Fibroblast of lung (primary cell): ENCODE data around the gene DIS3L2. TPM values are rescaled to one million over a fixed set of nuclear protein-coding genes. Genes with fewer than 3 reads are reported as not detected.

Experiments
- DNase-seq, 2 donors: peaks; one replicate each; pipeline versions ENCODE4 v3.0.0 to v3.0.0-alpha.2; 2010; ENCODE audit warnings: low read depth in 2 of 2
- H2AFZ ChIP-seq: 2 replicates; pipeline ENCODE4 v1.5.1; 2012; ENCODE audit warnings: low read length, control low read depth, inconsistent platforms
- H3K27ac ChIP-seq: 2 replicates; pipeline ENCODE4 v1.5.1; 2011; ENCODE audit warnings: low read length, control low read depth; ENCODE audit not compliant: insufficient read depth
- H3K27me3 ChIP-seq: 2 replicates; pipeline ENCODE4 v1.5.1; 2011; ENCODE audit warnings: mild to moderate bottlenecking, low read length; ENCODE audit not compliant: control insufficient read depth, insufficient read depth
- H3K36me3 ChIP-seq: 2 replicates; pipeline ENCODE4 v1.5.1; 2011; ENCODE audit warnings: low read length; ENCODE audit not compliant: control insufficient read depth, insufficient read depth
- H3K4me1 ChIP-seq: 2 replicates; pipeline ENCODE4 v1.5.1; 2011; ENCODE audit warnings: low read length; ENCODE audit not compliant: control insufficient read depth, insufficient read depth; ENCODE audit errors: extremely low read depth
- H3K4me2 ChIP-seq: 2 replicates; pipeline ENCODE4 v1.5.1; 2011; ENCODE audit warnings: low read length, control low read depth; ENCODE audit not compliant: insufficient read depth; ENCODE audit errors: extremely low read depth
- H3K4me3 ChIP-seq, 4 experiments: fragments of 200-600 bp in 1 of 4; sonication (generic) in 1 of 4; replicated peaks in 1 of 4; 2 replicates each; pipeline ENCODE4 v1.5.1; 2011 to 2016; ENCODE audit warnings: low read length in 4 of 4, low read depth in 3 of 4, mild to moderate bottlenecking in 3 of 4, control low read depth in 2 of 4, inconsistent platforms in 1 of 4, mixed read lengths in 1 of 4; ENCODE audit not compliant: insufficient read depth in 1 of 4; ENCODE audit errors: control extremely low read depth in 1 of 4
- H3K79me2 ChIP-seq: 2 replicates; pipeline ENCODE4 v1.5.1; 2012; ENCODE audit warnings: mild to moderate bottlenecking, low read length, inconsistent platforms; ENCODE audit not compliant: control insufficient read depth, insufficient read depth
- H3K9ac ChIP-seq: 2 replicates; pipeline ENCODE4 v1.5.1; 2011; ENCODE audit warnings: mild to moderate bottlenecking, low read length, control low read depth; ENCODE audit not compliant: insufficient read depth
- H3K9me3 ChIP-seq: 2 replicates; pipeline ENCODE4 v1.5.1; 2012; ENCODE audit warnings: low read depth, low read length; ENCODE audit not compliant: control insufficient read depth, insufficient read depth
- H4K20me1 ChIP-seq: 2 replicates; pipeline ENCODE4 v1.5.1; 2011; ENCODE audit warnings: low read length; ENCODE audit not compliant: control insufficient read depth, insufficient read depth; ENCODE audit errors: extremely low read depth
- CTCF ChIP-seq, 2 donors: IDR thresholded peaks in 1 of 2; conservative IDR thresholded peaks in 1 of 2; 1 replicate in 1 of 2; 2 replicates in 1 of 2; pipeline ENCODE4 v1.5.1; 2011 to 2012; ENCODE audit warnings: low read length in 2 of 2, control low read depth in 1 of 2, inconsistent platforms in 1 of 2, low read depth in 1 of 2, mild to moderate bottlenecking in 1 of 2
- EZH2 ChIP-seq: IDR thresholded peaks from 2 replicates; pipeline ENCODE4 v1.5.1; 2012; ENCODE audit warnings: low read length, control low read depth, mild to moderate bottlenecking; ENCODE audit errors: missing control alignments
- polyA plus RNA-seq, 2 donors: library from polyadenylated mRNA; depleted of rRNA in 1 of 2; stranded (reverse) in 1 of 2; unstranded in 1 of 2; fragments of >200 nt; gene quantifications; 2 replicates each; pipeline ENCODE4 v1.2.1, GENCODE V29; 2011 to 2012; ENCODE audit warnings: missing spikeins in 1 of 2
- total RNA-seq: library from RNA; depleted of rRNA; stranded (reverse); fragments of >200 nt; gene quantifications from 2 replicates; pipeline ENCODE4 v1.2.1, GENCODE V29; 2014

DIS3L2 gene
- total and polyA plus RNA-seq, 2 donors (not counting 1 experiment from before 2014, with no cell fraction given), result 5.2 to 15.2 TPM

GRCh38 chr2:232246245-232246644, 284.7 kb downstream of the DIS3L2 start:
- H3K79me2 ChIP-seq, result no peaks in the 10 kb centered on the region
- no peak overlapping the region for H3K4me3 ChIP-seq
- no peaks in the 10 kb centered on the region for H3K27me3 ChIP-seq
- no peaks in the 10 kb centered on the region for H3K36me3 ChIP-seq
- H3K9me3 ChIP-seq, result no peaks in the 10 kb centered on the region
- no peak overlapping the region for H3K9ac ChIP-seq
- TF ChIP-seq CTCF (conservative IDR thresholded peaks at IDR 0.05 in 1 of 2, IDR thresholded peaks at IDR 0.05 in 1 of 2; ENCODE audit: low read depth in 1 of 2, low read length in 2 of 2) (no peak), EZH2 (no peak)
- H4K20me1 ChIP-seq, result no peaks in the 10 kb centered on the region
- no peaks in the 10 kb centered on the region for H3K4me1 ChIP-seq
- H2AFZ ChIP-seq, result no peak overlapping the region
- no peak overlapping the region for H3K27ac ChIP-seq
- no peak overlapping the region for H3K4me2 ChIP-seq
- no peak for DNase-seq

- H3K4me2 ChIP-seq, result no peak overlapping the region
- no peaks in the 10 kb centered on the region for H3K9me3 ChIP-seq
- no peak overlapping the region for H3K27ac ChIP-seq
- no peak overlapping the region for H3K9ac ChIP-seq
- H3K79me2 ChIP-seq, result no peaks in the 10 kb centered on the region
- H3K36me3 ChIP-seq, result no peaks in the 10 kb centered on the region
- no peak overlapping the region for H3K4me3 ChIP-seq
- no peak for TF ChIP-seq CTCF (conservative IDR thresholded peaks at IDR 0.05 in 1 of 2, IDR thresholded peaks at IDR 0.05 in 1 of 2; ENCODE audit: low read depth in 1 of 2, low read length in 2 of 2)
- TF ChIP-seq EZH2, result no peak
- no peak overlapping the region for H2AFZ ChIP-seq
- DNase-seq, result no peak
- no peaks in the 10 kb centered on the region for H3K27me3 ChIP-seq
- no peaks in the 10 kb centered on the region for H3K4me1 ChIP-seq
- H4K20me1 ChIP-seq, result no peaks in the 10 kb centered on the region
Measured at GRCh38 chr2:232249096-232249495, 287.6 kb downstream of the DIS3L2 start.

GRCh38 chr2:232250246-232251175, 289.0 kb downstream of the DIS3L2 start:
- DNase-seq, result no peak
- H3K36me3 ChIP-seq, result no peaks in the 10 kb centered on the region
- no peak for TF ChIP-seq EZH2
- no peak for TF ChIP-seq CTCF (conservative IDR thresholded peaks at IDR 0.05 in 1 of 2, IDR thresholded peaks at IDR 0.05 in 1 of 2; ENCODE audit: low read depth in 1 of 2, low read length in 2 of 2)
- H3K4me1 ChIP-seq, result no peaks in the 10 kb centered on the region
- H3K9ac ChIP-seq, result no peak overlapping the region
- no peak overlapping the region for H2AFZ ChIP-seq
- H3K4me3 ChIP-seq, result no peak overlapping the region
- no peaks in the 10 kb centered on the region for H3K9me3 ChIP-seq
- H4K20me1 ChIP-seq, result no peaks in the 10 kb centered on the region
- H3K79me2 ChIP-seq, result no peaks in the 10 kb centered on the region
- H3K4me2 ChIP-seq, result no peak overlapping the region
- H3K27me3 ChIP-seq, result no peaks in the 10 kb centered on the region
- no peak overlapping the region for H3K27ac ChIP-seq
